ENCODE results near the gene GAB1.
A peak's percentile ranks its signal among the peaks of the same experiment; 100 is the strongest.

The GAB1 gene

GRCh38 chr4:143513314-143514168, 176.9 kb downstream of the GAB1 start, which contains the start of gene SMARCA5 (continued):
- TF ChIP-seq ZBTB11 (tag by site-specific recombination; conservative IDR thresholded peaks at IDR 0.05; ENCODE audit: low read depth), result peak; percentile 50; the same call in 1 of the 2 replicates
- TF ChIP-seq SCRT2 (tag by site-specific recombination; IDR thresholded peaks at IDR 0.05), result peak; percentile 59; the same call in 1 of the 2 replicates
- TF ChIP-seq, protein P1, sequence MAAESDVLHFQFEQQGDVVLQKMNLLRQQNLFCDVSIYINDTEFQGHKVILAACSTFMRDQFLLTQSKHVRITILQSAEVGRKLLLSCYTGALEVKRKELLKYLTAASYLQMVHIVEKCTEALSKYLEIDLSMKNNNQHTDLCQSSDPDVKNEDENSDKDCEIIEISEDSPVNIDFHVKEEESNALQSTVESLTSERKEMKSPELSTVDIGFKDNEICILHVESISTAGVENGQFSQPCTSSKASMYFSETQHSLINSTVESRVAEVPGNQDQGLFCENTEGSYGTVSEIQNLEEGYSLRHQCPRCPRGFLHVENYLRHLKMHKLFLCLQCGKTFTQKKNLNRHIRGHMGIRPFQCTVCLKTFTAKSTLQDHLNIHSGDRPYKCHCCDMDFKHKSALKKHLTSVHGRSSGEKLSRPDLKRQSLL (tag by site-specific recombination; IDR thresholded peaks at IDR 0.05), result peak; percentile 92
- 0 out of 2 replicates have a peak, but pooled peaks have one; percentile 2 for TF ChIP-seq ZNF146 (tag by site-specific recombination; IDR thresholded peaks at IDR 0.05)
- TF ChIP-seq, protein P2, sequence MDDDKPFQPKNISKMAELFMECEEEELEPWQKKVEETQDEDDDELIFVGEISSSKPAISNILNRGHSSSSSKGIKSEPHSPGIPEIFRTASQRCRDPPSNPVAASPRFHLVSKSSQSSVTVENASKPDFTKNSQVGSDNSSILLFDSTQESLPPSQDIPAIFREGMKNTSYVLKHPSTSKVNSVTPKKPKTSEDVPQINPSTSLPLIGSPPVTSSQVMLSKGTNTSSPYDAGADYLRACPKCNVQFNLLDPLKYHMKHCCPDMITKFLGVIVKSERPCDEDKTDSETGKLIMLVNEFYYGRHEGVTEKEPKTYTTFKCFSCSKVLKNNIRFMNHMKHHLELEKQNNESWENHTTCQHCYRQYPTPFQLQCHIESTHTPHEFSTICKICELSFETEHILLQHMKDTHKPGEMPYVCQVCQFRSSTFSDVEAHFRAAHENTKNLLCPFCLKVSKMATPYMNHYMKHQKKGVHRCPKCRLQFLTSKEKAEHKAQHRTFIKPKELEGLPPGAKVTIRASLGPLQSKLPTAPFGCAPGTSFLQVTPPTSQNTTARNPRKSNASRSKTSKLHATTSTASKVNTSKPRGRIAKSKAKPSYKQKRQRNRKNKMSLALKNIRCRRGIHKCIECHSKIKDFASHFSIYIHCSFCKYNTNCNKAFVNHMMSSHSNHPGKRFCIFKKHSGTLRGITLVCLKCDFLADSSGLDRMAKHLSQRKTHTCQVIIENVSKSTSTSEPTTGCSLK (tag by site-specific recombination; IDR thresholded peaks at IDR 0.05), result no peak
- TF ChIP-seq ZNF626 (tag by site-specific recombination; IDR thresholded peaks at IDR 0.05), result no peak
- peak; percentile 92 for TF ChIP-seq ZFP37 (tag by site-specific recombination; IDR thresholded peaks at IDR 0.05)
- no peak for TF ChIP-seq ZNF133 (tag by site-specific recombination; IDR thresholded peaks at IDR 0.05)
- peak; percentile 10; the same call in 1 of the 2 replicates for TF ChIP-seq GLIS1 (tag by site-specific recombination; IDR thresholded peaks at IDR 0.05)
- peak; percentile 96 for TF ChIP-seq ZNF600 (tag by site-specific recombination; IDR thresholded peaks at IDR 0.05)
- peak; percentile 73 for TF ChIP-seq ZNF341 (tag by site-specific recombination; IDR thresholded peaks at IDR 0.05; ENCODE audit: low read depth)
- TF ChIP-seq KLF9 (tag by site-specific recombination; IDR thresholded peaks at IDR 0.05; ENCODE audit: low read depth), result peak; percentile 83
- 0 out of 2 replicates have a peak, but pooled peaks have one; percentile 38 for TF ChIP-seq KLF8 (tag by site-specific recombination; IDR thresholded peaks at IDR 0.05)
- peak; percentile 68; the same call in 1 of the 2 replicates for TF ChIP-seq KLF16 (tag by site-specific recombination; IDR thresholded peaks at IDR 0.05)
- TF ChIP-seq ZNF580 (tag by site-specific recombination; IDR thresholded peaks at IDR 0.05), result 0 out of 2 replicates have a peak, but pooled peaks have one; percentile 39
- peak; percentile 33; the same call in 1 of the 2 replicates for TF ChIP-seq ZNF692 (tag by site-specific recombination; IDR thresholded peaks at IDR 0.05)
- TF ChIP-seq GFI1B (tag by site-specific recombination; IDR thresholded peaks at IDR 0.05), result no peak
- TF ChIP-seq ZXDB (tag by site-specific recombination; IDR thresholded peaks at IDR 0.05), result 0 out of 2 replicates have a peak, but pooled peaks have one; percentile 56
- 0 out of 2 replicates have a peak, but pooled peaks have one; percentile 16 for TF ChIP-seq ZNF324 (tag by site-specific recombination; IDR thresholded peaks at IDR 0.05)
- TF ChIP-seq ZNF777 (tag by site-specific recombination; IDR thresholded peaks at IDR 0.05; ENCODE audit: borderline replicate concordance), result peak; percentile 94; the same call in 1 of the 2 replicates
- TF ChIP-seq KLF10 (tag by site-specific recombination; IDR thresholded peaks at IDR 0.05), result peak; percentile 57; the same call in 1 of the 2 replicates
- TF ChIP-seq ZNF184 (tag by site-specific recombination; IDR thresholded peaks at IDR 0.05), result no peak
- peak; percentile 8 for TF ChIP-seq ZNF2 (tag by site-specific recombination; IDR thresholded peaks at IDR 0.05)
